Activated CD4-positive, alpha-beta T cell treated with anti-CD3 and anti-CD28 coated beads, Interleukin-2, Interleukin-4, amounts not matched to agents 100 ng/mL and 50 ng/mL, durations not matched to agents 16 hours and 8 hours (primary cell): ENCODE data around the gene AHSG.

Experiments
- DNase-seq: peaks from one replicate; pipeline ENCODE4 v3.0.0-alpha.2; 2020; ENCODE audit warnings: low spot score

AHSG gene

GRCh38 chr3:186593862-186594261, 19.0 kb upstream of the AHSG start:
- DNase-seq, result no peak

- DNase-seq, result no peak
These were observed 18.2 kb upstream of the AHSG start for GRCh38 chr3:186594591-186595113.

- DNase-seq, result no peak
These were observed 16.1 kb upstream of the AHSG start for GRCh38 chr3:186596568-186597287.

- DNase-seq, result no peak
These were observed 14.6 kb upstream of the AHSG start for GRCh38 chr3:186598108-186598784.

- DNase-seq, result no peak
These were observed 14.1 kb upstream of the AHSG start for GRCh38 chr3:186598794-186599141.

GRCh38 chr3:186599142-186599784, 13.6 kb upstream of the AHSG start:
- no peak for DNase-seq

GRCh38 chr3:186599785-186600166, 13.1 kb upstream of the AHSG start:
- no peak for DNase-seq

GRCh38 chr3:186600896-186601295, 12.0 kb upstream of the AHSG start:
- no peak for DNase-seq

GRCh38 chr3:186603159-186603558, 9.7 kb upstream of the AHSG start:
- no peak for DNase-seq

- no peak for DNase-seq
These were observed 7.8 kb upstream of the AHSG start for GRCh38 chr3:186605078-186605477.

- DNase-seq, result no peak
These were observed 7.0 kb upstream of the AHSG start for GRCh38 chr3:186605561-186606545.

- DNase-seq, result no peak
These were observed 4.1 kb upstream of the AHSG start for GRCh38 chr3:186608624-186609215.

- no peak for DNase-seq
These were observed 3.5 kb upstream of the AHSG start for GRCh38 chr3:186609247-186609868.

- no peak for DNase-seq
These were observed 795 bp upstream of the AHSG start for GRCh38 chr3:186612065-186612464.

- no peak for DNase-seq
These were observed 891 bp downstream of the AHSG start for GRCh38 chr3:186613637-186614265.

GRCh38 chr3:186614266-186614596, 1.4 kb downstream of the AHSG start:
- no peak for DNase-seq

- DNase-seq, result peak; percentile 85
These were observed 2.0 kb downstream of the AHSG start for GRCh38 chr3:186614597-186615483.

- no peak for DNase-seq
These were observed 3.4 kb downstream of the AHSG start for GRCh38 chr3:186616299-186616617.

- DNase-seq, result peak; percentile 88
These were observed 4.4 kb downstream of the AHSG start for GRCh38 chr3:186617036-186617946.
